NCI-H1694 (cell line): ENCODE data around the gene TNS4.

ENCODE experiments used
- DNase-seq: peaks from one replicate; lab custom pipeline; 2025; lab: John Stamatoyannopoulos, UW

Gene TNS4

GRCh38 chr17:40495140-40495539 lies 6.3 kb downstream of the TNS4 start:
- no peak for DNase-seq

- DNase-seq = no peak
Measured at GRCh38 chr17:40493697-40494096, 7.7 kb downstream of the TNS4 start.

- peak; percentile 73 for DNase-seq
Measured at GRCh38 chr17:40491486-40491885, 9.9 kb downstream of the TNS4 start.

GRCh38 chr17:40490982-40491381 lies 10.4 kb downstream of the TNS4 start:
- DNase-seq = no peak

- DNase-seq = peak; percentile 95
Measured at GRCh38 chr17:40490289-40490853, 11.1 kb downstream of the TNS4 start.

GRCh38 chr17:40487371-40488020 lies 13.9 kb downstream of the TNS4 start:
- DNase-seq = no peak

GRCh38 chr17:40486522-40487370 lies 14.7 kb downstream of the TNS4 start:
- no peak for DNase-seq

GRCh38 chr17:40485851-40486521 lies 15.4 kb downstream of the TNS4 start:
- DNase-seq = no peak

- no peak for DNase-seq
Measured at GRCh38 chr17:40484973-40485530, 16.4 kb downstream of the TNS4 start.

- no peak for DNase-seq
Measured at GRCh38 chr17:40484285-40484972, 17.0 kb downstream of the TNS4 start.

- no peak for DNase-seq
Measured at GRCh38 chr17:40483679-40484078, 17.7 kb downstream of the TNS4 start.

GRCh38 chr17:40482722-40483121 lies 18.7 kb downstream of the TNS4 start:
- DNase-seq = no peak

- no peak for DNase-seq
Measured at GRCh38 chr17:40481106-40481505, 20.3 kb downstream of the TNS4 start.

- DNase-seq = no peak
Measured at GRCh38 chr17:40480501-40481003, 20.9 kb downstream of the TNS4 start.

GRCh38 chr17:40479754-40480480 lies 21.5 kb downstream of the TNS4 start:
- DNase-seq = no peak

- no peak for DNase-seq
Measured at GRCh38 chr17:40478486-40478885, 22.9 kb downstream of the TNS4 start.

GRCh38 chr17:40477796-40478195 lies 23.6 kb downstream of the TNS4 start:
- DNase-seq = no peak

- DNase-seq = no peak
Measured at GRCh38 chr17:40475234-40475908, 26.1 kb downstream of the TNS4 start.

- no peak for DNase-seq
Measured at GRCh38 chr17:40474419-40475002, 26.9 kb downstream of the TNS4 start.
